Activated T-cell treated with anti-CD3 and anti-CD28 coated beads for 48 hours (primary cell): ENCODE results near the gene OPCML.

ENCODE experiments used
- DNase-seq: peaks from one replicate; pipeline ENCODE4 v3.0.0-alpha.2; 2020; ENCODE audit warnings: low read depth

Gene OPCML

DNA sequence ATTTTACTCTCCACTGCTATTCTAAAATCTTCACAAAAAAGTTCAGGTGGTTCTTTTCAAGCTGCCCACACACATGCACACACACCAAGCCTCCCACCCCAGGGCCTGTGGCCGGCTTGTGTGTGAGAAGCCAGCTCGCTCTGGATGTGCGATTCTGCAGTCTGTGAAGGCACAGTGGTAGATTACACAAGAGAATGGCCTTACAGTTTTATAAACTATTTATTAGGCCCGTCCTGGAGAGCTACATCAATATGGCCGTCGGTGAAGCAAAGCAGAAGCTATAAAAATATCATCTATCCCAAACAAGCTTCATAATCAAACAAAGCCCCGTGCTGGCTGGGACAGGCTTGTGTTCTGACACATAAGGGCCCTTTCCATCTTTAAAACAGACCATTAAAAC, 240.5 kb downstream of the OPCML start:
- DNase-seq = no peak

DNA sequence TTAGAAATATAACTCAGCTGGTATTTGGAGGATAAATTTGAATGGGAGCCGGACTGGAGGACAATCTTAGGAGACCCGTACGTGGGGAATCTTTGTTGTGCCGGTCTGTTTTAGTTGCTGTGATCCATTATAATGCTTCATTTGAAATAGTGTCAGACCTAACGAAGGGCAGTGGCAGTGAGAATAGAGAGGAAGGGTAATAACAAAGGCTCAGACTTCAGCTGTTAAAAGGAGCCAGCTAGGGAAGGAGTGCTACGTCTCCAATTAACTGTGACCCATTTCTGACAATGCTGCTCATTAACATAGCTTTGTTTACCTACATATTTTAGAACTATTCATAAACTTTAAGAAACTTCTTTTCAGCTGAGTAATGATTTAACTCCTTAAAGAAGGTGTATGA, 246.9 kb downstream of the OPCML start:
- no peak for DNase-seq

DNA sequence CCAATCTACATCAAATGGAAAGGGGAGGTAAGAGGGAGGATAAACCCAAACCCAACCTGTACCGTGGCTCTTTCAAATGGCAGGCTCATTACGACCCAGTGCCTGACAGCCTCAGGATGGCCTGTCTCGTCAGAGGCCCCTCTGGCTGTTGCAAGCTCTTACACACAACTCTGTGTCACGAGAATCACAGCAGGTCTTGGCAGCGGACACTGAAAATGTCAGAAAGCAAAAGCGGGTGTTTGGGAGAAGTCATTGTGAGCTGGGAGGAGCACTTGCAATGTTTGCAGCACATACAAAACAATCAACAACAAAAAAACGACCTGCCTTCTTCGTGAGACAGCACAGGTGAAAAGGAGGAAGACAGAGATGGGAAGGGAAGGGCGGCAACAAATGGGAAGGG, 248.1 kb downstream of the OPCML start:
- no peak for DNase-seq

DNA sequence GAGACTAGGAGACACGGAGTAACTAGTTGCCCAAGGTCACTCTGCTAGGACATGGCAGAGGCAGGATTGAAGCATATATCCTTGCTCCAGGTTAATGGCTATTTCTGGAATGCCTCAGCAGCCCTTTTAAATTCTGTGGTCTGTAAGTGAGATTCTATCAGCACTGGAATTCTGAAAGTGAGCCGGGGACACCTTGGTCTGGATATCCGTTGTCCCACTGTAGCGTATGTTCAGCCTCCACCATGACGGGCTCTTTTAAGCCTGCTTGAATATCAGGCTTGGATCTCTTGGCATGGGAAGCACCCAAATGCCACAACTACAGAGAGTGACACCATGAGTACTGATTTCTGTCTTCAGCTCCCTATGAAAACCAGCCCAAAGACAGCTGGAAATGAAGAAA, 254.4 kb downstream of the OPCML start:
- DNase-seq = no peak

DNA sequence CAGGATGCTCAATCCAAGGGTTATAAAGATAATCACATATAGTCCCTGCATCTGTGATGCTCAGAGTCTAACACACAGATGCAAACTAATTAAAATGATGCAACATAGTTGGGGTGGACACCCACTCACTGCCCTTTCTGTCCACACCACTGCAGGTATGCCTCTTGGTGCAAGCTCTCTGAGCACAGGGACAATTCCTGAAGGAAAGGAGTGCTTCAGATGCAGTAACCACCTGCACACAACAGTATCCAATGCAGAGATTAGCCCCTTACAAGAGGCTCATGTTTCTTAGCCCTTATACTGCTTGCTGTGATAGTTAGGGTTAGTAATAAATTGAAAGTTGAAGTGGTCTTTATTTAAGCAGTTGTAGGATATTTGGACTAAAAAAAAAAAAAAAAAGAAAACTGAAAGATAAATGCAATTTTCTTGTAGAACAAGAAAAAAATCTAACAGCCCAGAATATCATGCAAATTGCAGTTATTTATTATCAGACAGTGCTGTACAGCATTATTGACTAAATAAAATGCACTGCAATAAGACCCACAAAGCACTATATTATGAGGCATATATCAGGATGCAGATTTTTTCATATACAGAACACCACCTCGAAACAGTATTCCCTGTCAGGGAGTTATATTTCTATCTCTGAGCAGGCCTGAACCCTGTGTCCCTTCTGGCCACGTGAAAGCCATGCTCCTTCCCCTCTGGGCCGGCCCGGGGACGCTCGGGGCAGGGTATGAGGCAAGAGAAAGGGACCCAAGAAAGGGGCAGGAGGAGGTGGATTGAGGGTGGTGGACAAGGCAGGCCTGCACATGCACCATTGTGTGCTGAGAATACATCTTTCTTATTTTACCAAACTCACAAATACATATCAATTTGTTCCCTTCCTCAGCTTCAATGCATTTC, 260.2 kb downstream of the OPCML start:
- no peak for DNase-seq

DNA sequence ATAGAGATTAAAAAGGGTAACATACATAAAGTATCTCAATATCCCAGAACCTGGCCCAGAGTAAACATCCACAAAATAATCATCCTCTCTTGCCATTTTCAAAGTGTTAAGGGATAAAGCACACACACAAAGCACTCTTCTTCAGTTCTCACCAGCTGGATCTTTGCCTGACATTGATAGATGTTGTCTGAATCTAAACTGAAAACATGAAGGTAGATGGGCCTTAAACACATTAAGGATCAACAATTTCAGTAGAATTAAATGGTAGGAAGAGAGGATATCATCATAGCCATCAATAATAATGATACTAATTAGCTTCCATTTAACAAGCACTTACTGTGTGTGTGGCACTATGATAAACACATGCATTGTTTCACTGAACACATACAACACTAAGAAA, 261.1 kb downstream of the OPCML start:
- no peak for DNase-seq

DNA sequence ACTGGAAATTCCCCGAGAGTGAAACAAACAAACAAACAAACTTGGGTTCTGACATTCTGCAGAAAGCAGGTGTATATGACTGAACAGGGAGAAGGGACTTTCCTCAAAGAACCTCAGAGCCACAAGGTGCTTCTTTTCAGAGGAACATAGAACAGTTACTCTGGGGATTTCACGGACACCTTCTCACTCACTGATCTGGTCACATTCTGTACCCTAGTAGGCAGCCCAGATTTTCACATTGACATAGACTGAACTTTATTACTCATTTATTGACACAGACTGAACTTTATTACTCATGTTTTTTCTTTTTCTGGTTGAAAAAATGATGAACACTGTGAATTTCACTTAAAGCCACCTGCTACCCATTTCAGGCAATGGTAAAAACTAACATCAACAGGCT, 263.0 kb downstream of the OPCML start:
- DNase-seq = no peak

DNA sequence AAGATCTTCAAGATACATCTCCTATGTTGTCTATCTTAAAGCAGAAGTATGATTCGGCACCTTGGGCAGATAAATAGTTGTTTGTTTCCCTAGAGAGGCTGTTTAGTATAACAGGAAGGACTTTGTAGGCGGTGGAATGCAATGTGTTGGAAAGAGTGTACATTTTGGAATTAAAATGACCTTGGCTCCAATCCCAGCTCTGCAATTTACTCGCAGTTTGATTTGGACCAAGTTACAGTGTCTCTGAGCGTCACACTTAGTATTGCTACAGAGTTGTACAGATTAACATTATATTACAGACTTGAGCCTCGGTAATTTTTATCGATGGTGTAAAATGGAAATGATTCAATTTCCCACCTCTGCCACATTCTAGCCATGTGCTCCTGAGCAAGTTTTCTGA, 265.3 kb downstream of the OPCML start:
- DNase-seq = no peak

DNA sequence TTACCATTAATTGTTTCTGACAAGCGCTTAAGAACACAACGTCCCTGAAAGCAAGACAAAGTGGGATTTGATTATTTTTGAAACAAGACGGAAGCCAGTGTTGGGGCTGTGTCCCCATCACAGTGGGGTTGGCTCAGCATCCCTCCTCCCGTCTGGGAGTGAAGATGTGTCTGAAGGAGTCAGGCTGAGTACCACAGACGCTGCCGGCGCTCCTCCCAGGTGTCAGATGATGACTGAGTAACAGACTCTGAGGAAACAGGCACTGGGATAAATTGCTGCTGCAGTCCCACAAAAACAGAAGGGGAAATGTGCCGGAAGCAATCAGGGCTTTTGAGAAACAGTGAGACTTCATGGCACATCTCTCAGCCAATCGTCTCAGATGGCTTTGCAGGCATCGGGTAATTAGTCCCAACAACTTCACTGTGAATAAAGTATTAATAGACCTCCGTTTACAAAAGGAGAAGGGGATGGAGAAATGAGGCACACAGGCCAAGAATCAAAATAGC, 266.7 kb downstream of the OPCML start:
- DNase-seq = no peak

DNA sequence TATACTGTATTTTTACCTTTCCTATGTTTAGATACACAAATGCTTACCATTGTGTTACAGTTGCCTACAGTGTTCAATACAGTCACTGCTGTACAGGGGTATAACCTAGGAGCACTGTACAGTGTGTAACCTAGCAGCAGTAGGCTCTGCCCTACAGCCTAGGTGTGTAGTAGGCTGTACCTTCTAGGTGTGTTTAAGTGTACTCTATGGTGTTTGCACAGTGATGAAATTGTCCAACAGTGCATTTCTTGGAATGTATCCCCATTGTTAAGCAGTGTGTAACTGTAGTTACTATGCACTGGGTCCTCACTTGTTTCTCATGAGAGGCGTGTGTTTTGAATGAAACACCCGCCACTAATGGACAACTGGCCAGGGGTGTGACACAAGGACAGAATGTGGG, 269.0 kb downstream of the OPCML start:
- no peak for DNase-seq

DNA sequence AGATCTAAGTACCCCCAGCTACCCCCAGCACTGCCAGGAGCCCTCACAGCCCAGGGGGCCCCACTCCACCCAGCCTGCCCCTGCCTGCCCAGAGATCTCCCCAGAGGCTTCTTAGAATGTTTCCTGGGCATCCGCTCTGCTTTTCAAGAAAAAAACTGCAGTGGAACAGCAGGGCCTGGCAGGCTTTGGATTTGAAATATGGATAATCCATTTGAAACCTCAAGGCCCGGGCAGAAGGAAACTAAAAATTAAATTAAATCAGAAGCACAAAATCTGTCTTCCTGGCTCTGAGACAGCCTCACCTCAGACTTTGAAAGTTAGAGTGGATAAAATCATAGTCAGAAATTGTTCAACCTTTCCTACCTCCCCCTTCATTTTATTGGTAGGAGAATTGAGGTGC, 273.6 kb downstream of the OPCML start:
- DNase-seq = no peak

DNA sequence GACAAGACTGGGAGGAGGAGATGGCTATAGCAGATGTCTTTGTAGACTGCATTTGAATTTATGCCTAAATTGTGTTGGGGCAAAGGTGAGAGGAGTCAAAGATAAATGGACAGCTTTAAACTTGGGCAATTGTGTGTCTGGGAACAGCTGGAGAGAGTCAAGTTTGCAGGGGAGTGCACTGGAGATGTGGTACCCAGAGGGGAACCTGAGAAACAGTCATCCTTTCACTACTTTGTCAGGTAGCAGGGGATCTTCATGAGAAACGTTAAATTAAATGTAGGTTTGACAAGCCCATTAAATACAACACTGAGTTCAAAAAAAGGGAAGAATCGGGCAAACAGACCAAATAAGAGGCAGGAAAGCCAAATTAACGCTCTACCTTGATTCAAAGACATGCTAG, 277.7 kb downstream of the OPCML start:
- no peak for DNase-seq

DNA sequence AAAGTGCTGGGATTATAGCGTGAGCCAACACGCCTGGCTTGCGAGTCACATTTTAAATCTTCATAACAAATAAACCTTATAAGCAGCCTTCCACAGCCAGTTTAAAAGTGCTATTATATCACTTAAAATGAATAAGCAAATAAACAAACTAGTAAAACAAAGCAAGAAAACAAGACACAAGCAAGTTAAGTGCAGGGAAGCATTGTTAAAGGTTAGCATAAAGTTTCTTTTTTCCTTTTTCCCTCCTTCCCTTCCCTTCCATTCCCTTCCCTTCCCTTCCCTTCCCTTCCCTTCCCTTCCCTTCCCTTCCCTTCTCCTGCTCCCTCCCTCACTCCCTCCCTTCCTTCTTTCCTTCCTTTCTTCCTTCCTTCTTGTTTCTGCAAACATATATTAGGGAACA, 278.7 kb downstream of the OPCML start:
- DNase-seq = no peak

DNA sequence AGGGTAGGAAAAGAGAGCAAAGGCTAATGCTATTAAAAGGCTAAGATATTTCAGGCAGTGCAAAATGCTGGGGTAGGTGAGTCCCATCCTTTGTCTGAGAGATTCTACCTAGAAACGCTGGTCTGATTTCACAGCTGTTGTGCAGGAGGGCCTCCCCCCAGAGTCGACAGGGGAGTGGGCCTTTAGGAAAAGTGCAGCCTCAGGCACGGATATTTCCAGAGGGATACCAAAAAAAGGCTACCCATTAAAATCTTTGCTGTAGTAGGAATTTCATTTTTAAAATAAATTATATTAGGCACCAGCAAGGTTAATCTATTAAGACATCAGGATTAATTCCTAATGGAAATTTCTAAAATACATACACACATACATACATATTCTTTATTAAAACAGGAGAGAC, 280.5 kb downstream of the OPCML start:
- DNase-seq = no peak

DNA sequence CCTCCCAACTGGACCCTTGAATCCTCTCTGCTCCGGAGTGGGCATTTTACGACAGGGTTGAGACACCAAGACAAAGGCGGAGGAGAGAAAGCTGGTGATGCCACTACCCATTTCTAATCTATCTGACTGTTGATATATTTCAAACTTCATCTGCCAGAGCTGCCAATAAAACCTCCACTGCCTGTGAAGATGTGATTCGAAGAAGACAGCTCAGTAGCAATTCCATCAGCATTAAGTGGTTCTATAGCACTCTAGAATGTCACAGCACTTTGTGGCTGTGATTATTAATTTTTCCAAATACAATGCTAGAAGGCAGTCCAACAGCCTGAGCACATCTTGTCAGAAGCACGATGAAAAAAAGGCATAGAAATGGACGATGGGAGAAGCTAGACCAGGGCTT, 282.8 kb downstream of the OPCML start:
- DNase-seq = no peak

DNA sequence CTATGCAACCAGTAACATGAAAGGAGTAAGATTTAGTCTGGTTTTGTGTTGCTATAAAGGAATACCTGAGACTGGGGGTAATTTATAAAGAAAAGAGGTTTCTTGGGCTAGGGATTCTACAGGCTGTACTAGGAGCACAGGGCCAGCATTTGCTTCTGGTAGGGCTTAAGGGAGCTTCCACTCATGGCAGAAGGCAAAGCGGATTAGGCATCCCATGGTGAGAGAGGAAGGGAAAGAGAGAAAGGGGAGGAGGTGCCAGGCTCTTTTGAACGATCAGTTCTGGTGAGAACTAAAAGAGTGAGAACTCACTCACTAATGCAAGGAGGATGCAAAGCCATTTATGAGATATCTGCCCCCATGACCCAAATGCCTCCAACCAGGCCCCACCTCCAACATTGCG, 283.2 kb downstream of the OPCML start:
- no peak for DNase-seq

DNA sequence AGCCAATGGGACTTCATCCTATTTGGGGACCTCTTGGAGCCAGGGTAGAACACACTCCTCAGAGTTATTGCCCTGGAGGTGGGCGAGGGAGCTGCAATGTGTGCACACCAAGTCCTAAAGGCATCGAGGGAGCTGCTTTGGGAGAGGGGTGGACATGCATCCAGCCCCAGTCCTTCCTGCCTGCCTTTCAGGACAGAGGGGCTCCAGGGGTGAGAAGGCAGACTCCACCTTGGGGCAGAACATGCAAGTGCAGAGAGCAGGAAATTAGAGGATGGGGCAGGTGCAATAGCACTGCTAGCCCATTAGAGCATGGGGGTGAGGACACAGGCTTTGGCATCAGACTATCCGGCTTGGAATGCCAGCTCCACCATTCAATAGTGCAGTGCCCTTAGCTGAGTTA, 288.5 kb downstream of the OPCML start:
- DNase-seq = no peak

DNA sequence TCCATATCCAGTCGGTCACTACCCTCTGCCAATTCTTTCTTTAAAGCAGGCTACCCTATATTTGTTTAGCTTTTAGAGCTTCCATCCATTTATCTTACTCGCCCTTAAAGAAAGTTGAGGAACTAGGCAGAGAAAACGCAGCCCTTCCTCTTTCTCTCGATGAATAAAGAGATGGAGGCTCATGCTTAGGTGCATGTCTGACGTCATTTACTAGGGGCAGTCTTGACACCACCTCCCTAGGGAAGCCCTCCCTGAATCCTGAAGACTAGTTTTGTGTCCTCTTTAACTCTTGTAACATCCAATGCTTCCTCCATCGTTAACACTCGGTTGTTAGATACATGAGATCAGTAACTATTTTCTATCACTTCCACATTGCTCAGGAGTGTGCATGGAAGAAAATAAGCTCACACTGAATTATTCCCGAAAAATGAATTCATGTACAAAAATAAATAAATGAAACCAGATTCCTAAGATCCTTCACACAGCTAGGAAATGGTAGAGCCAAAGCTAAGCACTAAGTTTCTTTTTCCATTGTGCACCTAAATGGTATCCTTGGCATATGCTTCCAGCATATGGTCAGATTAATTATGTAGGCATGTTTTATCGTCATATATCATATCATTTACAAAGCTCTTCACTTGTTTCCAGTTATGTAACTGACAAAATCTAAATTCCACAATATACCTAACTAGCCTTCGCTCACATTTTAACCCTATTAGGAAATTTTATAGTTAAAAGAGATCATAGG, 291.2 kb downstream of the OPCML start:
- no peak for DNase-seq

DNA sequence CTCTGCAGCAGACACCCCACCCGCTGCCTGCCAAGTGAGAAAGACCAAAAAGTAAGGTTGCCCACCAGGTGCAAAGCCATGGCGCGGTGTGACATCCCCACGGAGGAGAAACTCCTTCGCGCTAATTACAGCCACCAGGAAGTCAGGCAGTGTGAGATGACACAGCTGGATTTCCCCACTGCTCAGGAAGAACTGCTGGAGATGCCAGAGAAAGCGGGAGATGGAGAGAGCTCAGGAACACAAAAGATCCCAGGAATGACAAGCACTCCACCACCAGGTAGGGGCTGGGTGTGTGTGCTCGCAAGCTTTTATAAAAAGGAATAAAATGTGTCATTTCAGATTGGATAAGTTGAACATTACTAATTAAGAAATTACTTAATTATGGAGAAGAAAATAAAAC, 292.7 kb downstream of the OPCML start:
- DNase-seq = no peak

DNA sequence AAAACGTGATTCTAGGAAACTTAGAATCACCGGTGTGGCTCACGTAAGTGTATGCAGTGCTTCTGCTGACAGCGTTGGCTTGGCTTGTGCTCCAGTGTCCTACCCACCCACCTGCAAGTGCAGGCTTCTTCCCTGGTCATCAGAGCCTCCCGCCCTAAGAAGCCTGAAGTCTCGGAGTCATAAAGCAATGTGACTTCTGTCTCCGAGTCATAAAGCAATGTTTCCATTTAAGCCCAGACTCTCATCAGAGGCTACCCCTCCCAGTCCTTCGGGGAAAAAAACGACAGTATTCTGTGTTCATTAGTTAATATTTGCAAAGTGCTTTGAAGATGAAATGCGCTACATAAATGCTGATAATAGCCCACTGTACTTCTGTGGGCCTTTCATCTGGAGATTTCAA, 293.8 kb downstream of the OPCML start:
- no peak for DNase-seq

DNA sequence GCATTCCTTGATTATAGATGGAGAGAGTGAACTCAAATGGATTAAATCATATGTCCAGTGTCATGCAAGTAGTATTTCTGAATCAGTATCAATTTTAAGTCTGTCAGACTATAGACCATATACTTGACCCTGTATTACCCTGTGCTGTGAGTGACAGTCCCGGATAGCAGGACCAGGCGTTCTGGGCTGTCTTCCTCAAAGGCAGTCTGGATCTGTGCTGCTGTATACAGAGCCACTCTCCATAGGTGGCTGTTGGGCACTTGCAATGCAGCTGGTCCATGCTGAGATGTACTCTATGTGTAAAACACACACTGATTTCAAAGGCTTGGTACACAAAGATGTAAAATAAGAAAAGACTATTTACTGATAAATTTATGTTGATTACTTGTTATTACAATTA, 294.3 kb downstream of the OPCML start:
- DNase-seq = no peak

DNA sequence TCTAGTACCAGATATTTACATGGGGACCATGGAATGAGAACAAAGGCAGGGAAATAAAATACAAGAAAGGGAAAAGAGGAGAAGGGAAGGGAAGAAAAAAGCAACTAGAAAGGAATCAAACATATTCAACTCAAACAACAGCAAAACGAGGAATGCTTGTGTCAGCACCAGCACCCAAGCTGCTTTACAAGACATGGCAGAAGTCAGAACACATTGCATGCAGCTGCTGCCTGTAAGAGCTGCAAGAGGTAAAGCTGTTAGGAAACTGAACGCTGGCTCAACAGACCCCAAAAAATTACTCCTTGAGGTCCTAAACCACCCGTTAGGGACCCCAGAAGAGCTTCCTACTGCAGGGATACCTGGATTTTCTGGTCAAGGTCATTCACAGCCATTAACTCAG, 296.9 kb downstream of the OPCML start:
- DNase-seq = no peak

DNA sequence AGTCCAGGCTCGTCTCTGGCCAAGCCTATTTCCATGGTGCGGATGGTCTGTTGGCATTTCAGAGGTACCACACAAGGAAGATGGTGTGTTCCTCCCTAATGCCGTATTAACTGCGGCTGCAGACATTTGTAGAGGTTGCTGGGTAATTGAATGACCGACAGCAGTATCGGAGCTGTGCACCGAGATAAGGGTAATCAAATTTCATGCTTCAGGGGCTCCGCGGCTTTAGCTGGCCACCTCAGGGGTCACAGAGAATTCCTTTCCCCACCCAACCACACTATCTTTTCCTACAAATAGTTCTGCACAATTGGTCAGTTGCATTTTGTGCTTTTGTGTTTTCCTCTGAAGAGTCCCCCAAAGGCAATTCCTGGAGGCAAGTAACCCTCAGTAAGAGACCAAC, 297.4 kb downstream of the OPCML start:
- no peak for DNase-seq
